ENCODE data around the gene EVX1. TPM values are rescaled to one million over a fixed set of nuclear protein-coding genes. Genes with fewer than 3 reads are reported as not detected.

Gene EVX1
- polyA plus RNA-seq, 1 donor (not counting 4 experiments of a cell fraction or from before 2014, with no cell fraction given), result not detected

GRCh38 chr7:27202862-27203134 is 39.8 kb upstream of the EVX1 start:
- DNase-seq (ENCODE audit: low read depth, low spot score) (no peak), FAIRE-seq (no peak)
- no peaks in the 10 kb centered on the region for H3K36me3 ChIP-seq (ENCODE audit: control insufficient read depth in 2 of 2, extremely low read depth in 1 of 2, insufficient read depth in 2 of 2, low read length in 2 of 2)
- no peak overlapping the region for H3K4me3 ChIP-seq (ENCODE audit: control insufficient read depth in 2 of 3, extremely low read depth in 1 of 3, insufficient read depth in 2 of 3, low read depth in 1 of 3, low read length in 3 of 3)
- H3K9me1 ChIP-seq (ENCODE audit: control insufficient read depth, extremely low read depth, insufficient read depth, low read length), result no peaks in the 10 kb centered on the region
- TF ChIP-seq EZH2 (IDR thresholded peaks at IDR 0.05; ENCODE audit: low read length) (no peak), CTCF (optimal IDR thresholded peaks at IDR 0.05 in 1 of 3, IDR thresholded peaks at IDR 0.05 in 1 of 3, conservative IDR thresholded peaks at IDR 0.05 in 1 of 3; ENCODE audit: extremely low read depth in 1 of 3, insufficient read depth in 2 of 3, low read length in 3 of 3) (no peak)
- no peak overlapping the region for H3K9ac ChIP-seq (ENCODE audit: control insufficient read depth, extremely low read depth, insufficient read depth, low read length)
- H3K27me3 ChIP-seq (ENCODE audit: control insufficient read depth, extremely low read depth, insufficient read depth, low read length), result peaks cover 89% of the 10 kb centered on the region
- H3K9me3 ChIP-seq (ENCODE audit: control insufficient read depth, low read depth, low read length), result no peaks in the 10 kb centered on the region
- no peak overlapping the region for H3K4me2 ChIP-seq (ENCODE audit: control insufficient read depth, extremely low read depth, insufficient read depth, low read depth, low read length)
- H3K27ac ChIP-seq (ENCODE audit: control insufficient read depth, insufficient read depth, low read length), result no peak overlapping the region
- no peaks in the 10 kb centered on the region for H3K79me2 ChIP-seq (ENCODE audit: control insufficient read depth, insufficient read depth, low read length)
- peaks cover 7% of the 10 kb centered on the region for H3K4me1 ChIP-seq (ENCODE audit: control insufficient read depth, extremely low read depth, insufficient read depth, low read length)
- no peak overlapping the region for H2AFZ ChIP-seq (ENCODE audit: control insufficient read depth, low read length)
- peaks cover 8% of the 10 kb centered on the region for H4K20me1 ChIP-seq (ENCODE audit: control insufficient read depth, extremely low read depth, insufficient read depth, low read length)
- dilution Hi-C loops (cut with MboI; ENCODE audit: extremely low pct_ligation_motif_present, low sequenced_read_pairs), result loop anchor here (25.0 kb wide), 1 partner anchor 385 kb away; no protein-coding TSS in a partner anchor

GRCh38 chr7:27203365-27203953 is 39.1 kb upstream of the EVX1 start:
- dilution Hi-C loops (cut with MboI; ENCODE audit: extremely low pct_ligation_motif_present, low sequenced_read_pairs), result loop anchor here (25.0 kb wide), 1 partner anchor 384 kb away; no protein-coding TSS in a partner anchor
- no peak overlapping the region for H3K4me3 ChIP-seq (ENCODE audit: control insufficient read depth in 2 of 3, extremely low read depth in 1 of 3, insufficient read depth in 2 of 3, low read depth in 1 of 3, low read length in 3 of 3)
- H3K9me1 ChIP-seq (ENCODE audit: control insufficient read depth, extremely low read depth, insufficient read depth, low read length), result no peaks in the 10 kb centered on the region
- peaks cover 89% of the 10 kb centered on the region for H3K27me3 ChIP-seq (ENCODE audit: control insufficient read depth, extremely low read depth, insufficient read depth, low read length)
- peaks cover 7% of the 10 kb centered on the region for H3K4me1 ChIP-seq (ENCODE audit: control insufficient read depth, extremely low read depth, insufficient read depth, low read length)
- H2AFZ ChIP-seq (ENCODE audit: control insufficient read depth, low read length), result no peak overlapping the region
- DNase-seq (ENCODE audit: low read depth, low spot score) (no peak), FAIRE-seq (no peak)
- no peak overlapping the region for H3K4me2 ChIP-seq (ENCODE audit: control insufficient read depth, extremely low read depth, insufficient read depth, low read depth, low read length)
- H3K79me2 ChIP-seq (ENCODE audit: control insufficient read depth, insufficient read depth, low read length), result no peaks in the 10 kb centered on the region
- H3K9ac ChIP-seq (ENCODE audit: control insufficient read depth, extremely low read depth, insufficient read depth, low read length), result no peak overlapping the region
- TF ChIP-seq EZH2 (IDR thresholded peaks at IDR 0.05; ENCODE audit: low read length) (no peak), CTCF (optimal IDR thresholded peaks at IDR 0.05 in 1 of 3, IDR thresholded peaks at IDR 0.05 in 1 of 3, conservative IDR thresholded peaks at IDR 0.05 in 1 of 3; ENCODE audit: extremely low read depth in 1 of 3, insufficient read depth in 2 of 3, low read length in 3 of 3) (no peak)
- no peak overlapping the region for H3K27ac ChIP-seq (ENCODE audit: control insufficient read depth, insufficient read depth, low read length)
- H4K20me1 ChIP-seq (ENCODE audit: control insufficient read depth, extremely low read depth, insufficient read depth, low read length), result peaks cover 13% of the 10 kb centered on the region
- no peaks in the 10 kb centered on the region for H3K36me3 ChIP-seq (ENCODE audit: control insufficient read depth in 2 of 2, extremely low read depth in 1 of 2, insufficient read depth in 2 of 2, low read length in 2 of 2)
- no peaks in the 10 kb centered on the region for H3K9me3 ChIP-seq (ENCODE audit: control insufficient read depth, low read depth, low read length)

Measured in keratinocyte (primary cell).